ENCODE results near the gene IFT122. TPM values are rescaled to one million over a fixed set of nuclear protein-coding genes. Genes with fewer than 3 reads are reported as not detected.

The IFT122 gene
- total and polyA plus RNA-seq, 9 donors = 20.8 to 58.1 (median 45.6) TPM

DNA sequence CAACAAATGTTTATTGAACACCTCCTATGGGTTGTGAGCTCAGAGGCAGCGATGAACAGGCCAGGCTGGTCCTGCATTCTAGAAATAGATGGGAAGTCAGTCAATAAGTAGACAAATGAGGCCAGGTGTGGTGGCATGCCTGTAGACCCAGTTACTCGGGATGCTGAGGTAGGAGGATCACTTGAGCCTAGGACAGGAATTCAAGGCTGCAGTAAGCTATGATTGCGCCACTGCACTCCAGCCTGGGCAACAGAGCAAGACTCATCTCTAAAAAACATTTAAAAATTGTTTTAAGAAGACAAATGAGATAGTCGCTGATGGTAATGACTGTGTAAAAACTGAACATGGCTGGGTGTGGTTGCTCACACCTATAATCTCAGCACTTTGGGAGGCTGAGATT, 84.1 kb downstream of the IFT122 start:
- Histone ChIP-seq H3K9me3 (no peaks in the 10 kb centered on the region), H3K4me1 (ENCODE audit: insufficient read depth) (no peaks in the 10 kb centered on the region), H3K27ac (no peak overlapping the region), H3K27me3 (no peaks in the 10 kb centered on the region), H3K36me3 (no peaks in the 10 kb centered on the region), H3K4me3 (no peak overlapping the region)
- DNase-seq = no peak
- TF ChIP-seq, protein P1, sequence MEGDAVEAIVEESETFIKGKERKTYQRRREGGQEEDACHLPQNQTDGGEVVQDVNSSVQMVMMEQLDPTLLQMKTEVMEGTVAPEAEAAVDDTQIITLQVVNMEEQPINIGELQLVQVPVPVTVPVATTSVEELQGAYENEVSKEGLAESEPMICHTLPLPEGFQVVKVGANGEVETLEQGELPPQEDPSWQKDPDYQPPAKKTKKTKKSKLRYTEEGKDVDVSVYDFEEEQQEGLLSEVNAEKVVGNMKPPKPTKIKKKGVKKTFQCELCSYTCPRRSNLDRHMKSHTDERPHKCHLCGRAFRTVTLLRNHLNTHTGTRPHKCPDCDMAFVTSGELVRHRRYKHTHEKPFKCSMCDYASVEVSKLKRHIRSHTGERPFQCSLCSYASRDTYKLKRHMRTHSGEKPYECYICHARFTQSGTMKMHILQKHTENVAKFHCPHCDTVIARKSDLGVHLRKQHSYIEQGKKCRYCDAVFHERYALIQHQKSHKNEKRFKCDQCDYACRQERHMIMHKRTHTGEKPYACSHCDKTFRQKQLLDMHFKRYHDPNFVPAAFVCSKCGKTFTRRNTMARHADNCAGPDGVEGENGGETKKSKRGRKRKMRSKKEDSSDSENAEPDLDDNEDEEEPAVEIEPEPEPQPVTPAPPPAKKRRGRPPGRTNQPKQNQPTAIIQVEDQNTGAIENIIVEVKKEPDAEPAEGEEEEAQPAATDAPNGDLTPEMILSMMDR (IDR thresholded peaks at IDR 0.05) = no peak
- no peak for TF ChIP-seq EP300 (IDR thresholded peaks at IDR 0.05)
- no peak for TF ChIP-seq POLR2A (IDR thresholded peaks at IDR 0.05)
- 87 to 89% (median 89%) methylated on average over 4 of the region's 4 CpGs for WGBS, 3 donors
- intact Hi-C loops (cut with DNase I) = no loop called here

DNA sequence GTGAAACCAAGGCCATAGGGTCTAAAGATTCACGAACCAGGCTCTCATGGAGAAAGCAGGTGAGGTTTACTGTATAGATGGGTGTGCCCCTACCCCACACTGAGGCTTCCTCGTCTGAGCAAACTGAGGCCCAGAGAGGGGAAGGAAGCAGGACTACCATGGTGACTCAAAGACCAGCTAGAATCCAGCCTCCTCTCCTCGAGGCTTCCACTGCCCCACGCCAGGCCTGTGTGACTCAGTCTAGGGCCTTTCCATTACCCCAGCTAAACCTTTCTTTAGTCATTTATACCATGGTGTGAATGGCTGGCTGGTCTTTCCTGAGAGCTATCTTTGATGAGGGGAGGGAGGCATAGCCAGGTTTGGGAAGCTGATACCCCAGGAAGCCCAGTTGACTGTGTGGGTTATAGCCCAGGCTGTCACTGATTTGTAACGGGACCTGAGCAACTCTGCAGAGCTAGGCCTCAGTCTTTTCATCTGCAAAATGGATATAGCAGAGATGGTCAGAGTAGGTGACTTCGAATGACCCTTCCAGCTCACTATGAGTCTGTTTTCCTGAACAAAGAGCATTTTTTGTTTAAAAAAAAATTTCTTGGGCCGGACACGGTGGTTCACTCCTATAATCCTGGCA, 85.4 kb downstream of the IFT122 start:
- no peaks in the 10 kb centered on the region for H3K9me3 ChIP-seq
- no peak overlapping the region for H3K27ac ChIP-seq
- H3K4me3 ChIP-seq = no peak overlapping the region
- no peaks in the 10 kb centered on the region for H3K36me3 ChIP-seq
- no peak for DNase-seq
- 77 to 80% (median 78%) methylated on average over 8 of the region's 8 CpGs for WGBS, 3 donors
- H3K27me3 ChIP-seq = no peaks in the 10 kb centered on the region
- no peak for TF ChIP-seq EP300 (IDR thresholded peaks at IDR 0.05)
- TF ChIP-seq, protein P1 (IDR thresholded peaks at IDR 0.05) = no peak
- no peak for TF ChIP-seq POLR2A (IDR thresholded peaks at IDR 0.05)
- intact Hi-C loops (cut with DNase I) = no loop called here
- peaks cover 3% of the 10 kb centered on the region for H3K4me1 ChIP-seq (ENCODE audit: insufficient read depth)

DNA sequence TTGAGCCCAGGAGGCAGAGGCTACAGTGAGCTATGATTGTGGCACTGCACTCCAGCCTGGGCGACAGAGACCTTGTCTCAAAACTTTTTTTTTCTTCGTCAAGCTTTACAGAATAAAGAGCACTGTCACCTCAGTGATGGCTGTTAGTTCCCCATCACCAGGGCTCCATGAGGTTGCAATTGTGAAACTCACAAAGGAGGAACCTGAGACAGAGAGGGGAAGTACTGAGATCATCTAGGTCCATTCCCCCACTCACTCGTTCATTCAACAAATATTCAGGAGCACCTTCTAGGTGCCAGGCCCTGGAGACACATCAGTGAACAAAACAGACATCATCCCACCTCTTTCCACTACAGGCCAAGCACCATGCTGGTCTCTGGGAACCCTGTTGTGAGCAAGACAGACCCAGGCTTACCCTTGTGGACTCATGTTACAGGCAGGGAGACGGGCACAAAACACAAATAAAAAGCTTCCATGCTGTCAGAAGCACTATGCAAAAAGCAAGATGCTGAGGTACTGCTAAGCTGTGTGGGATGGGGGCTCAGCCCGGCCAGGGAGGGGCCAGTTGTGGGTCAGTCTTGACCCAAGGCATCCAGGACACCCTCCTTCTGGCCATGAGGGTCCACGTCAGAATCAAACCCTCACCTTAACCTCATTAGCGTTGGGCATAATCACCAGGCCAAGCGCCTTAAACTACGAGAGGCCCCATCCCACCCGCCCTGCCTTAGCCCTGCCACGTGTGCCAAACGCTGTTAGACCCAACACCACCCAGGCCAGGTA, 86.3 kb downstream of the IFT122 start:
- Histone ChIP-seq H3K4me1 (ENCODE audit: insufficient read depth) (peaks cover 6% of the 10 kb centered on the region), H3K9me3 (no peaks in the 10 kb centered on the region), H3K27me3 (no peaks in the 10 kb centered on the region), H3K36me3 (no peaks in the 10 kb centered on the region), H3K4me3 (no peak overlapping the region), H3K27ac (no peak overlapping the region)
- WGBS, 3 donors = 78 to 82% (median 81%) methylated on average over 12 of the region's 12 CpGs
- intact Hi-C loops (cut with DNase I) = no loop called here
- TF ChIP-seq EP300 (IDR thresholded peaks at IDR 0.05) = no peak
- TF ChIP-seq, protein P1 (IDR thresholded peaks at IDR 0.05) = no peak
- no peak for TF ChIP-seq POLR2A (IDR thresholded peaks at IDR 0.05)
- no peak for DNase-seq

DNA sequence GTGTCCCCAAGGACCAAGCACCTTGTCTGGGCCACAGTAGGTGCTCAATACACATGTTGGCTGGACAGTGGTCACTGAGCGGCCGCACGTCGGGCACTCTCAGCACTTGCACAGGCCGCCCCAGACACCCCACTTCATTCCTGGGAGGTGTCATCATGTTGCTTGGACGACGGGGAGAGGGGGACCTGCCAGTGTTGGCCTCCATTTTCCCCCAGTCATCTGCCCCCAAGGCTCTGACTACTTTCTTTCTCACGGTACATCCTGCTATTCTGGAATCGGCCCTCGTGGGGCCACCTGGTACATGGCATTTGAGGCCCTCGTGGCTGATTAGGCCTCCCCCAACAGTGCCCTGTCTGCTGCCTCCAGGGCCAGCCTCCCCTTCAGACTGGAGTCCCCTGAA, 87.2 kb downstream of the IFT122 start:
- intact Hi-C loops (cut with DNase I) = no loop called here
- Histone ChIP-seq H3K27ac (no peak overlapping the region), H3K9me3 (no peaks in the 10 kb centered on the region), H3K27me3 (no peaks in the 10 kb centered on the region), H3K4me3 (no peak overlapping the region), H3K36me3 (no peaks in the 10 kb centered on the region), H3K4me1 (ENCODE audit: insufficient read depth) (peaks cover 6% of the 10 kb centered on the region)
- TF ChIP-seq EP300 (IDR thresholded peaks at IDR 0.05) (no peak), POLR2A (IDR thresholded peaks at IDR 0.05) (no peak)
- TF ChIP-seq, protein P1 (IDR thresholded peaks at IDR 0.05) = no peak
- DNase-seq = no peak
- WGBS, 3 donors = 92 to 95% (median 93%) methylated on average over 11 of the region's 11 CpGs
